DOHH2 (cell line): ENCODE data around the gene CDX1.

Source experiments
- H3F3A ChIP-seq: fragments of 200-600 bp; sonication (generic), shearing (Covaris generic); 2 replicates; pipeline ENCODE4 v1.6.0; 2016; ENCODE audit warnings: antibody characterized with exemption, mild to moderate bottlenecking; ENCODE audit not compliant: control insufficient read depth, insufficient read depth
- H3K27ac ChIP-seq: fragments of 200-600 bp; sonication (generic); 2 replicates; pipeline ENCODE4 v1.5.1; 2014; ENCODE audit warnings: low read depth, mild to moderate bottlenecking, low read length, moderate library complexity
- H3K27me3 ChIP-seq: fragments of 200-600 bp; sonication (generic); 2 replicates; pipeline ENCODE4 v1.6.1; 2014; ENCODE audit warnings: mild to moderate bottlenecking, low read length, mixed read lengths; ENCODE audit not compliant: control insufficient read depth
- H3K36me3 ChIP-seq: fragments of 200-600 bp; sonication (generic); 2 replicates; pipeline ENCODE4 v1.6.1; 2014; ENCODE audit warnings: mild to moderate bottlenecking, low read length, moderate library complexity, mixed read lengths; ENCODE audit not compliant: control insufficient read depth
- H3K4me1 ChIP-seq: fragments of 200-600 bp; sonication (generic); 2 replicates; pipeline ENCODE4 v1.6.1; 2014; ENCODE audit warnings: mild to moderate bottlenecking, low read length, mixed read lengths; ENCODE audit not compliant: control insufficient read depth
- H3K4me2 ChIP-seq: fragments of 200-600 bp; sonication (generic); 2 replicates; pipeline ENCODE4 v1.6.0; 2014; ENCODE audit warnings: mild to moderate bottlenecking, low read length, moderate library complexity
- H3K4me3 ChIP-seq: fragments of 200-600 bp; sonication (generic); 2 replicates; pipeline ENCODE4 v1.5.1; 2014; ENCODE audit warnings: mild to moderate bottlenecking, low read length, mixed read lengths
- H3K79me2 ChIP-seq: fragments of 200-600 bp; sonication (generic); 2 replicates; pipeline ENCODE4 v1.6.1; 2014; ENCODE audit warnings: mild to moderate bottlenecking, low read length, mixed read lengths; ENCODE audit not compliant: control insufficient read depth
- H3K9me2 ChIP-seq: fragments of 200-600 bp; sonication (generic); replicated peaks from 2 replicates; pipeline ENCODE4 v1.6.1; 2014; ENCODE audit warnings: mild to moderate bottlenecking, low read length, mixed read lengths; ENCODE audit not compliant: control insufficient read depth
- H3K9me3 ChIP-seq: fragments of 200-600 bp; sonication (generic); 2 replicates; pipeline ENCODE4 v1.6.1; 2014; ENCODE audit warnings: antibody characterized with exemption, low read length, mixed read lengths; ENCODE audit not compliant: control insufficient read depth, insufficient read depth
- H4K20me1 ChIP-seq: fragments of 200-600 bp; sonication (generic); 2 replicates; pipeline ENCODE4 v1.6.0; 2014; ENCODE audit warnings: low read depth, mild to moderate bottlenecking, antibody characterized with exemption, low read length, moderate library complexity; ENCODE audit not compliant: control insufficient read depth, insufficient read depth
- CTCF ChIP-seq: fragments of 200-600 bp; sonication (generic); IDR thresholded peaks from one replicate; pipeline ENCODE4 v1.5.1; 2014; ENCODE audit warnings: antibody characterized with exemption, mild to moderate bottlenecking, low read depth, low read length; ENCODE audit not compliant: poor library complexity, severe bottlenecking
- EZH2phosphoT487 ChIP-seq: fragments of 200-600 bp; sonication (generic); IDR thresholded peaks from 2 replicates; pipeline ENCODE4 v1.6.1; 2017; ENCODE audit warnings: borderline replicate concordance, mild to moderate bottlenecking, antibody characterized with exemption, low read length, moderate library complexity, mixed read lengths

Gene CDX1

GRCh38 chr5:150119421-150120061, 47.0 kb upstream of the CDX1 start:
- no peaks in the 10 kb centered on the region for H3K27me3 ChIP-seq
- no peaks in the 10 kb centered on the region for H3F3A ChIP-seq
- no peaks in the 10 kb centered on the region for H3K79me2 ChIP-seq
- no peaks in the 10 kb centered on the region for H3K9me2 ChIP-seq
- H4K20me1 ChIP-seq: no peaks in the 10 kb centered on the region
- TF ChIP-seq EZH2phosphoT487 (no peak), CTCF (no peak)
- no peak overlapping the region for H3K27ac ChIP-seq
- H3K4me3 ChIP-seq: no peak overlapping the region
- no peaks in the 10 kb centered on the region for H3K9me3 ChIP-seq
- H3K4me1 ChIP-seq: no peaks in the 10 kb centered on the region
- no peaks in the 10 kb centered on the region for H3K36me3 ChIP-seq
- no peak overlapping the region for H3K4me2 ChIP-seq

- H3K27me3 ChIP-seq: no peaks in the 10 kb centered on the region
- H3F3A ChIP-seq: no peaks in the 10 kb centered on the region
Observed at GRCh38 chr5:150120062-150120441, 46.5 kb upstream of the CDX1 start.

DNA sequence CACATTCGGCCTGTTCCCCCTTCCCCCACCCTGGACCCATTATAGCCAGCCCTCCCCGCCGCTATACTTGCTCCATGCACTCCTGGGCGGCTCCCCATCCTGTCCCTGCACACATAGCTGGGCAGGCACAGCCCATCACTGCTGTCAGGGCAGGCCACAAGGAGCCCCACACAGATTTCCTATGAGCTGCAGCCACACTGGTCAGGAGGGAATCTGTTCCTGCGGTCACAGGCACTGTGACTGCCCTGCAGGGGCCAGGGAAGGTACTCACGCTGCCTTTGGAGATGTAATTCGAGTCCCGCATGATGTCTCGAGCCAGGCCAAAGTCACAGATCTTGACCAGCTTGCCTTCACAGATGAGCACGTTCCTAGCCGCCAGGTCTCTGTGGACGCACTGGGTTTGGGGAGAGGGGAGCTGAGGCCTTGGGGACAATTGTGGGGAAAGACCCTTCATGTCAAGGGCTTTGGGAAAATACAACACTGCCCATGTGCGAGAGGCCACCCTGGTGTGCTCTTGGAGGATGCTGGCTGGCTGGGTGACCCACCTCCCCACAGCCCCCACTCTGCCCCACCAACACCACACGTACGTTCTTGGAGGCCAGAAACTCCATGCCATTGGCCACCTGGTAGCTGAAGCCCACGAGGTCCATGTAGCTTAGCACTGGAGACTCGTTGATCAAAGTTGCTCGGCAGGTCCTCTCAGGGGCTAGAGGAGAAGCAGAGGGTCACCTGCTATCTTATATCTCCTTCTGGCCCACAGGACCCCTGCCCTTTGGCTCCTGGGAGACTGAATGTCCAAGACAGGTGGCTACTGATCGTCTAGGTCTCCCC, 45.7 kb upstream of the CDX1 start:
- no peaks in the 10 kb centered on the region for H3K4me1 ChIP-seq
- no peaks in the 10 kb centered on the region for H3F3A ChIP-seq
- no peak overlapping the region for H3K4me3 ChIP-seq
- no peaks in the 10 kb centered on the region for H3K27me3 ChIP-seq
- no peaks in the 10 kb centered on the region for H4K20me1 ChIP-seq
- no peaks in the 10 kb centered on the region for H3K79me2 ChIP-seq
- no peaks in the 10 kb centered on the region for H3K9me3 ChIP-seq
- H3K36me3 ChIP-seq: no peaks in the 10 kb centered on the region
- H3K4me2 ChIP-seq: no peak overlapping the region
- no peak for TF ChIP-seq EZH2phosphoT487
- no peak for TF ChIP-seq CTCF
- H3K9me2 ChIP-seq: no peaks in the 10 kb centered on the region
- no peak overlapping the region for H3K27ac ChIP-seq

More at GRCh38 chr5:150120062-150120441, 46.5 kb upstream of the CDX1 start:
- no peaks in the 10 kb centered on the region for H3K4me1 ChIP-seq
- no peak overlapping the region for H3K27ac ChIP-seq
- H3K9me3 ChIP-seq: no peaks in the 10 kb centered on the region
- H3K4me3 ChIP-seq: no peak overlapping the region
- no peaks in the 10 kb centered on the region for H3K36me3 ChIP-seq
- no peaks in the 10 kb centered on the region for H3K79me2 ChIP-seq
- H4K20me1 ChIP-seq: no peaks in the 10 kb centered on the region
- no peaks in the 10 kb centered on the region for H3K9me2 ChIP-seq
- no peak overlapping the region for H3K4me2 ChIP-seq
- TF ChIP-seq CTCF: no peak
- no peak for TF ChIP-seq EZH2phosphoT487
